Adrenal gland (tissue), 12 donors: ENCODE measurements around the gene CRYGB. TPM values are rescaled to one million over a fixed set of nuclear protein-coding genes. Genes with fewer than 3 reads are reported as not detected.
"Not testable (repeated sequence)": the region's sequence is repeated elsewhere in the genome, so short reads cannot be mapped to it uniquely, and the experiment has no call there.

Experiments used
- DNase-seq, 7 donors: peaks; one replicate each; pipeline ENCODE4 v3.0.0-alpha.2; 2019 to 2020
- H3K27ac ChIP-seq, 5 donors: fragments of 200-600 bp; sonication (generic) in 4 of 5; 1 replicate in 3 of 5; 2 replicates in 2 of 5; pipeline versions ENCODE4 v1.5.1 to v1.8.0; 2016 to 2020; ENCODE audit warnings: mild to moderate bottlenecking in 1 of 5
- H3K27me3 ChIP-seq: fragments of 200-600 bp; 2 replicates; pipeline ENCODE4 v1.8.0; 2021
- H3K36me3 ChIP-seq, 2 donors: fragments of 200-600 bp; replicated peaks in 1 of 2; 1 replicate in 1 of 2; 2 replicates in 1 of 2; pipeline versions ENCODE4 v1.5.1 to v1.8.0; 2018 to 2022
- H3K4me1 ChIP-seq, 2 donors: fragments of 200-600 bp; replicated peaks in 1 of 2; 1 replicate in 1 of 2; 2 replicates in 1 of 2; pipeline versions ENCODE4 v1.5.1 to v1.8.0; 2018 to 2021
- H3K4me3 ChIP-seq, 4 donors: fragments of 200-600 bp; sonication (generic) in 3 of 4; one replicate each; pipeline ENCODE4 v1.5.1; 2016 to 2018
- H3K9me3 ChIP-seq, 3 donors: fragments of 200-600 bp; sonication (generic) in 1 of 3; replicated peaks in 1 of 3; 1 replicate in 2 of 3; 2 replicates in 1 of 3; pipeline versions ENCODE4 v1.5.1 to v1.8.0; 2016 to 2021
- CTCF ChIP-seq, 6 experiments: fragments of 450-650 bp in 4 of 6; fragments of 200-600 bp in 2 of 6; sonication (generic) in 1 of 6; IDR thresholded peaks; 1 replicate in 5 of 6; 2 replicates in 1 of 6; pipeline versions ENCODE4 v1.5.1 to v1.8.0; 2016 to 2021; ENCODE audit warnings: antibody characterized with exemption in 6 of 6, mild to moderate bottlenecking in 2 of 6, moderate library complexity in 1 of 6
- POLR2A ChIP-seq, 2 donors: fragments of 450-650 bp; IDR thresholded peaks; one replicate each; pipeline ENCODE4 v1.6.1; 2017; ENCODE audit warnings: antibody characterized with exemption in 2 of 2, mild to moderate bottlenecking in 2 of 2, moderate library complexity in 1 of 2
- WGBS, 4 donors: extraction: QIAGEN DNeasy Blood & Tissue Kit in 2 of 4; methylation state at CpG; one replicate each; pipeline versions ENCODE4 v1.1.5 to v1.1.7; 2013 to 2017; 5-methylcytosine and 5-hydroxymethylcytosine counted together
- intact Hi-C, 2 donors: fragments of 100-400 bp; cut with DNase I; formaldehyde crosslinking; loops; one replicate each; pipeline versions ENCODE4 v1.14.1 to v1.15.0; 2022 to 2023
- polyA plus RNA-seq, 3 donors: library from polyadenylated mRNA; stranded (reverse); fragments of 200-250 nt in 2 of 3; fragments of 350-450 nt in 1 of 3; fragmentation: Illumina TruSeq in 1 of 3; extraction: RNeasy Lipid Tissue Mini Kit (QIAGEN cat#74804) in 1 of 3; gene quantifications; one replicate each; pipeline ENCODE4 v1.2.3, GENCODE V29; 2013 to 2014
- total RNA-seq, 9 donors: library from RNA; depleted of rRNA in 4 of 9; stranded (reverse); fragments of >200 nt in 4 of 9; fragments of 120-200 nt in 1 of 9; fragmentation: NEBNext Ultra II Directional in 1 of 9; extraction: Animal tissue kit (Norgen Biotek cat#: 25700) in 1 of 9; gene quantifications; one replicate each; pipeline versions ENCODE4 v1.1.0 to v1.2.4, GENCODE V29; 2013 to 2023
- donor health status: healthy with polysubstance abuse.
- donor health status: Bipolar disorder and iron deficiency.
- donor health status: DM: yes; HTN: yes; CAD: no.
- donor health status: DM: no; HTN: no; CAD: no.
- donor health status: DM: no; HTN: no; CAD: no.
- donor health status: DM: yes; HTN: yes; CAD: no.

Gene CRYGB
- total and polyA plus RNA-seq, 12 donors: not detected

- intact Hi-C loops: no loop called here
- H3K27me3 ChIP-seq: peaks cover 23% of the 10 kb centered on the region
These were observed 23.7 kb downstream of the CRYGB start for GRCh38 chr2:208122248-208122647.

GRCh38 chr2:208118918-208119317 is 27.0 kb downstream of the CRYGB start:
- Histone ChIP-seq H3K4me1 (no peaks in the 10 kb centered on the region), H3K27ac (no peak overlapping the region), H3K4me3 (no peak overlapping the region), H3K9me3 (no peaks in the 10 kb centered on the region), H3K36me3 (no peaks in the 10 kb centered on the region), H3K27me3 (peaks cover 11% of the 10 kb centered on the region)
- 91 to 98% (median 95%) methylated on average over 3 of the region's 3 CpGs for WGBS, 4 donors
- TF ChIP-seq POLR2A (IDR thresholded peaks at IDR 0.05): no peak
- TF ChIP-seq CTCF (IDR thresholded peaks at IDR 0.05): no peak
- intact Hi-C loops: no loop called here
- DNase-seq: no peak

More at GRCh38 chr2:208122248-208122647, 23.7 kb downstream of the CRYGB start:
- TF ChIP-seq CTCF (IDR thresholded peaks at IDR 0.05) (no peak), POLR2A (IDR thresholded peaks at IDR 0.05) (no peak)
- Histone ChIP-seq H3K4me3 (no peak overlapping the region), H3K4me1 (peaks cover 0 to 4% of the 10 kb centered on the region in 2 donors), H3K36me3 (no peaks in the 10 kb centered on the region), H3K9me3 (no peaks in the 10 kb centered on the region), H3K27ac (no peak overlapping the region)
- 80 to 98% (median 89%) methylated on average over 1 of the region's 1 CpG for WGBS, 4 donors
- DNase-seq: no peak

GRCh38 chr2:208117390-208117789 is 28.6 kb downstream of the CRYGB start:
- H3K9me3 ChIP-seq, H3K36me3 ChIP-seq, H3K27me3 ChIP-seq, H3K4me1 ChIP-seq, intact Hi-C loops, H3K27ac ChIP-seq, H3K4me3 ChIP-seq, DNase-seq: not testable (repeated sequence)
- 89 to 93% (median 91%) methylated on average over 11 of the region's 11 CpGs for WGBS, 4 donors

GRCh38 chr2:208112969-208113368 is 33.0 kb downstream of the CRYGB start:
- no peak for DNase-seq
- Histone ChIP-seq H3K4me3 (no peak overlapping the region), H3K27ac (no peak overlapping the region), H3K27me3 (no peaks in the 10 kb centered on the region), H3K9me3 (no peaks in the 10 kb centered on the region), H3K4me1 (no peaks in the 10 kb centered on the region), H3K36me3 (no peaks in the 10 kb centered on the region)
- TF ChIP-seq CTCF (IDR thresholded peaks at IDR 0.05) (no peak), POLR2A (IDR thresholded peaks at IDR 0.05) (no peak)
- 52 to 68% (median 64%) methylated on average over 5 to 7 of the region's 7 CpGs for WGBS, 4 donors
- intact Hi-C loops: no loop called here

GRCh38 chr2:208112273-208112745 is 33.6 kb downstream of the CRYGB start:
- DNase-seq, H3K27ac ChIP-seq, H3K27me3 ChIP-seq, H3K36me3 ChIP-seq, H3K9me3 ChIP-seq, H3K4me1 ChIP-seq, intact Hi-C loops: not testable (repeated sequence)
- WGBS, 4 donors: 15 to 24% (median 19%) methylated on average over 2 to 36 of the region's 36 CpGs
- peak overlapping the region in 1 of 4 donors; percentile 26 for H3K4me3 ChIP-seq
